Measurements from ENCODE around the gene KATNAL1. TPM values are rescaled to one million over a fixed set of nuclear protein-coding genes. Genes with fewer than 3 reads are reported as not detected.

KATNAL1 gene
- total RNA-seq, 3 donors from 2014 or later (not counting 1 experiment from before 2014, with no cell fraction given): 15.0 to 22.8 (median 21.9) TPM

DNA sequence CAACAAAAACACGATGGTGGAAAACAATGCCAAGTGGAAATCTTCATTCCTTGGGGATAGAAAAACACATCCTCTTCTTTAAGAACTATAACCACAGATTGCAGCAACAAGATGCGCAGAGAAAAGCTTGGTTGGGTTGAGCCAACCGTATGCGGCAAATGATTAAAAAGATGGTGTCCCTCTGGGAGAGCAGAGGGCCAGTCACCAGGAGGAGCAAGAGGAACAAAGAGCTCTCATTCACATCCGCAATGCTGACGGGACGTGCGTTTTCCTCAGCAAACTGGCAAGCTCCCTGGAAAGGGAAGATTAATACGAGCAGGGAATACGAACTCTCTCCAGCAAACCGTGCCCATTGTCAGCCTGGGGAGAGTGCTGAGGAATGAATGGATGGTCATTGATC, 141.6 kb downstream of the KATNAL1 start:
- Histone ChIP-seq H3K4me3 (ENCODE audit: low read length) (no peak overlapping the region), H3K27me3 (ENCODE audit: control insufficient read depth, insufficient read depth, low read length) (no peaks in the 10 kb centered on the region), H3K27ac (ENCODE audit: low read length) (no peak overlapping the region), H3K36me3 (ENCODE audit: control insufficient read depth, insufficient read depth, low read length) (no peaks in the 10 kb centered on the region), H3K4me1 (ENCODE audit: control insufficient read depth, insufficient read depth, low read length) (peaks cover 10% of the 10 kb centered on the region), H3K9me3 (ENCODE audit: control insufficient read depth, insufficient read depth, low read length) (no peaks in the 10 kb centered on the region)
- H3K36me3 Mint-ChIP-seq: no peaks in the 10 kb centered on the region
- no peak for TF ChIP-seq CTCF (IDR thresholded peaks at IDR 0.05)
- H3K27ac Mint-ChIP-seq: no peak overlapping the region
- no peak for DNase-seq
- 90% methylated on average over 11 of the region's 11 CpGs for WGBS (ENCODE audit: insufficient coverage)
- peaks cover 0 to 2% of the 10 kb centered on the region in 2 donors for H3K9me3 Mint-ChIP-seq
- H3K4me1 Mint-ChIP-seq: peaks cover 26 to 35% of the 10 kb centered on the region in 2 donors
- intact Hi-C loops (cut with micrococcal nuclease): no loop called here
- no peak for ATAC-seq
- H3K4me3 Mint-ChIP-seq: no peak overlapping the region
- H3K27me3 Mint-ChIP-seq (ENCODE audit: low read depth in 2 of 2): peaks cover 0 to 8% of the 10 kb centered on the region in 2 donors

- ATAC-seq: no peak
Measured at GRCh38 chr13:30165071-30165470, 142.3 kb downstream of the KATNAL1 start.

GRCh38 chr13:30164146-30164545, 143.2 kb downstream of the KATNAL1 start:
- H3K4me1 Mint-ChIP-seq: peaks cover 17 to 25% of the 10 kb centered on the region in 2 donors
- H3K9me3 ChIP-seq (ENCODE audit: control insufficient read depth, insufficient read depth, low read length): no peaks in the 10 kb centered on the region
- intact Hi-C loops (cut with micrococcal nuclease): no loop called here
- 40% methylated on average over 9 of the region's 9 CpGs for WGBS (ENCODE audit: insufficient coverage)
- H3K4me1 ChIP-seq (ENCODE audit: control insufficient read depth, insufficient read depth, low read length): peaks cover 5% of the 10 kb centered on the region
- ATAC-seq (no peak), DNase-seq (no peak)
- H3K36me3 ChIP-seq (ENCODE audit: control insufficient read depth, insufficient read depth, low read length): no peaks in the 10 kb centered on the region
- no peaks in the 10 kb centered on the region for H3K27me3 ChIP-seq (ENCODE audit: control insufficient read depth, insufficient read depth, low read length)
- H3K36me3 Mint-ChIP-seq: no peaks in the 10 kb centered on the region
- no peak overlapping the region for H3K27ac Mint-ChIP-seq
- H3K4me3 Mint-ChIP-seq: no peak overlapping the region
- H3K9me3 Mint-ChIP-seq: peaks cover 0 to 2% of the 10 kb centered on the region in 2 donors
- H3K27ac ChIP-seq (ENCODE audit: low read length): no peak overlapping the region
- no peak for TF ChIP-seq CTCF (IDR thresholded peaks at IDR 0.05)
- H3K4me3 ChIP-seq (ENCODE audit: low read length): no peak overlapping the region
- H3K27me3 Mint-ChIP-seq (ENCODE audit: low read depth in 2 of 2): peaks cover 0 to 8% of the 10 kb centered on the region in 2 donors

More at GRCh38 chr13:30165071-30165470, 142.3 kb downstream of the KATNAL1 start:
- peaks cover 19 to 27% of the 10 kb centered on the region in 2 donors for H3K4me1 Mint-ChIP-seq
- 91% methylated on average over 2 of the region's 2 CpGs for whole genome bisulfite sequencing (ENCODE audit: insufficient coverage)
- DNase-seq: no peak
- H3K4me1 ChIP-seq (ENCODE audit: control insufficient read depth, insufficient read depth, low read length): peaks cover 6% of the 10 kb centered on the region
- H3K4me3 ChIP-seq (ENCODE audit: low read length): no peak overlapping the region
- no peaks in the 10 kb centered on the region for H3K36me3 ChIP-seq (ENCODE audit: control insufficient read depth, insufficient read depth, low read length)
- TF ChIP-seq CTCF (IDR thresholded peaks at IDR 0.05): no peak
- intact Hi-C loops (cut with micrococcal nuclease): no loop called here
- H3K27ac Mint-ChIP-seq: no peak overlapping the region
- no peaks in the 10 kb centered on the region for H3K27me3 ChIP-seq (ENCODE audit: control insufficient read depth, insufficient read depth, low read length)
- H3K4me3 Mint-ChIP-seq: no peak overlapping the region
- H3K27me3 Mint-ChIP-seq (ENCODE audit: low read depth in 2 of 2): peaks cover 0 to 8% of the 10 kb centered on the region in 2 donors
- peaks cover 0 to 2% of the 10 kb centered on the region in 2 donors for H3K9me3 Mint-ChIP-seq
- no peaks in the 10 kb centered on the region for H3K36me3 Mint-ChIP-seq
- no peaks in the 10 kb centered on the region for H3K9me3 ChIP-seq (ENCODE audit: control insufficient read depth, insufficient read depth, low read length)
- no peak overlapping the region for H3K27ac ChIP-seq (ENCODE audit: low read length)

GRCh38 chr13:30163441-30163840, 143.9 kb downstream of the KATNAL1 start:
- H3K9me3 Mint-ChIP-seq: peaks cover 0 to 2% of the 10 kb centered on the region in 2 donors
- no peak overlapping the region for H3K4me3 ChIP-seq (ENCODE audit: low read length)
- intact Hi-C loops (cut with micrococcal nuclease): no loop called here
- H3K4me3 Mint-ChIP-seq: no peak overlapping the region
- peaks cover 19 to 28% of the 10 kb centered on the region in 2 donors for H3K4me1 Mint-ChIP-seq
- no peaks in the 10 kb centered on the region for H3K27me3 ChIP-seq (ENCODE audit: control insufficient read depth, insufficient read depth, low read length)
- H3K9me3 ChIP-seq (ENCODE audit: control insufficient read depth, insufficient read depth, low read length): no peaks in the 10 kb centered on the region
- DNase-seq (no peak), ATAC-seq (no peak)
- no peak overlapping the region for H3K27ac ChIP-seq (ENCODE audit: low read length)
- TF ChIP-seq CTCF (IDR thresholded peaks at IDR 0.05): no peak
- H3K36me3 ChIP-seq (ENCODE audit: control insufficient read depth, insufficient read depth, low read length): no peaks in the 10 kb centered on the region
- 100% methylated on average over 2 of the region's 2 CpGs for WGBS (ENCODE audit: insufficient coverage)
- H3K27me3 Mint-ChIP-seq (ENCODE audit: low read depth in 2 of 2): peaks cover 0 to 8% of the 10 kb centered on the region in 2 donors
- no peaks in the 10 kb centered on the region for H3K36me3 Mint-ChIP-seq
- H3K4me1 ChIP-seq (ENCODE audit: control insufficient read depth, insufficient read depth, low read length): peaks cover 10% of the 10 kb centered on the region
- H3K27ac Mint-ChIP-seq: no peak overlapping the region

All from natural killer cell (primary cell).